GM10266 (cell line): ENCODE measurements around the gene CALD1.

ENCODE experiments used
- DNase-seq: peaks from one replicate; pipeline ENCODE4 v3.0.0; 2012; ENCODE audit errors: extremely low spot score
- CTCF ChIP-seq: IDR thresholded peaks from 2 replicates; pipeline ENCODE4 v1.5.1; 2012; ENCODE audit warnings: mild to moderate bottlenecking, low read depth; ENCODE audit not compliant: control insufficient read depth, insufficient read depth; ENCODE audit errors: missing control alignments

CALD1 gene

GRCh38 chr7:134933460-134934068 lies 154.1 kb downstream of the CALD1 start:
- TF ChIP-seq CTCF: no peak
- DNase-seq: no peak

GRCh38 chr7:134935701-134936100 lies 156.3 kb downstream of the CALD1 start:
- no peak for DNase-seq
- TF ChIP-seq CTCF: no peak

GRCh38 chr7:134936893-134937510 lies 157.6 kb downstream of the CALD1 start:
- no peak for TF ChIP-seq CTCF
- no peak for DNase-seq

- TF ChIP-seq CTCF: no peak
Observed at GRCh38 chr7:134938141-134938540, 158.7 kb downstream of the CALD1 start.

GRCh38 chr7:134939136-134939535 lies 159.7 kb downstream of the CALD1 start:
- DNase-seq: no peak
- no peak for TF ChIP-seq CTCF

More at GRCh38 chr7:134938141-134938540, 158.7 kb downstream of the CALD1 start:
- DNase-seq: no peak

- no peak for TF ChIP-seq CTCF
- DNase-seq: no peak
Observed at GRCh38 chr7:134940729-134941128, 161.3 kb downstream of the CALD1 start.

GRCh38 chr7:134941185-134941900 lies 161.9 kb downstream of the CALD1 start:
- no peak for DNase-seq
- TF ChIP-seq CTCF: no peak
